GM18951 (cell line): ENCODE results near the gene PALLD.

Experiments
- POLR2A ChIP-seq: IDR thresholded peaks from 4 replicates; pipeline ENCODE4 v1.6.1; 2011; ENCODE audit warnings: mild to moderate bottlenecking; ENCODE audit not compliant: insufficient read length, insufficient read depth; ENCODE audit errors: extremely low read depth
- in situ Hi-C: fragments of 300-500 bp; cut with MboI; formaldehyde crosslinking; loops from one replicate; pipeline ENCODE4 v1.12.0; 2022; ENCODE audit warnings: low sequenced_read_pairs, mixed read lengths, inconsistent platforms; ENCODE audit not compliant: unreplicated experiment

Gene PALLD

GRCh38 chr4:168888715-168889215, 391.9 kb downstream of the PALLD start:
- in situ Hi-C loops = no loop called here
- no peak for TF ChIP-seq POLR2A

GRCh38 chr4:168891086-168891485, 394.2 kb downstream of the PALLD start:
- TF ChIP-seq POLR2A = no peak
- in situ Hi-C loops = no loop called here

GRCh38 chr4:168891688-168892087, 394.8 kb downstream of the PALLD start:
- in situ Hi-C loops = no loop called here
- TF ChIP-seq POLR2A = no peak

- no peak for TF ChIP-seq POLR2A
- in situ Hi-C loops = no loop called here
Observed at GRCh38 chr4:168892475-168892874, 395.6 kb downstream of the PALLD start.

- in situ Hi-C loops = no loop called here
- TF ChIP-seq POLR2A = no peak
Observed at GRCh38 chr4:168893205-168893604, 396.4 kb downstream of the PALLD start.

GRCh38 chr4:168893807-168894206, 397.0 kb downstream of the PALLD start:
- no peak for TF ChIP-seq POLR2A
- in situ Hi-C loops = no loop called here

GRCh38 chr4:168900080-168900479, 403.2 kb downstream of the PALLD start:
- TF ChIP-seq POLR2A = no peak
- in situ Hi-C loops = loop anchor here (25.0 kb wide), 1 partner anchor 388 kb away; no protein-coding TSS in a partner anchor

- in situ Hi-C loops = loop anchor here (25.0 kb wide), 1 partner anchor 395 kb away; no protein-coding TSS in a partner anchor
- no peak for TF ChIP-seq POLR2A
Observed at GRCh38 chr4:168907119-168907698, 410.4 kb downstream of the PALLD start.

- no peak for TF ChIP-seq POLR2A
Observed at GRCh38 chr4:168908093-168908492, 411.2 kb downstream of the PALLD start.

GRCh38 chr4:168908851-168909273, 412.0 kb downstream of the PALLD start:
- no peak for TF ChIP-seq POLR2A
- in situ Hi-C loops = loop anchor here (25.0 kb wide), 1 partner anchor 397 kb away; no protein-coding TSS in a partner anchor

More at GRCh38 chr4:168908093-168908492, 411.2 kb downstream of the PALLD start:
- in situ Hi-C loops = loop anchor here (25.0 kb wide), 1 partner anchor 396 kb away; no protein-coding TSS in a partner anchor

- in situ Hi-C loops = loop anchor here (10.0 to 25.0 kb wide), 3 partner anchors 209 to 739 kb away; no protein-coding TSS in a partner anchor
- TF ChIP-seq POLR2A = no peak
Observed at GRCh38 chr4:168914095-168914494, 417.2 kb downstream of the PALLD start.

- TF ChIP-seq POLR2A = no peak
- in situ Hi-C loops = loop anchor here (10.0 to 25.0 kb wide), 3 partner anchors 212 to 742 kb away; no protein-coding TSS in a partner anchor
Observed at GRCh38 chr4:168917138-168917779, 420.4 kb downstream of the PALLD start.

GRCh38 chr4:168919706-168920324, 423.0 kb downstream of the PALLD start:
- in situ Hi-C loops = loop anchor here (10.0 to 25.0 kb wide), 4 partner anchors 215 to 745 kb away; no protein-coding TSS in a partner anchor
- TF ChIP-seq POLR2A = no peak
